A549 treated with GW870086 at 1 μM for 4 hours (cell line): ENCODE results near the gene SNX17. TPM values are rescaled to one million over a fixed set of nuclear protein-coding genes. Genes with fewer than 3 reads are reported as not detected.

ENCODE experiments used
- total RNA-seq: library from RNA; stranded (reverse); fragments of 200-300 nt; extraction: Qiagen RNA extraction; gene quantifications from 5 replicates; pipeline ENCODE4 v1.2.3, GENCODE V29; 2022; ENCODE audit warnings: low read depth

Gene SNX17
- 135 to 147 TPM (median 145 TPM) in 5 replicates for total RNA-seq

GRCh38 chr2:27370026-27370815 lies at the start of gene SNX17, which contains the start of gene EIF2B4:
Gene SNX17 (plus strand): TSS chr2:27370616. CDS start chr2:27370744, 128 bp downstream.
Gene EIF2B4 (minus strand): TSS chr2:27370338. CDS start chr2:27370314, 24 bp downstream.

DNA sequence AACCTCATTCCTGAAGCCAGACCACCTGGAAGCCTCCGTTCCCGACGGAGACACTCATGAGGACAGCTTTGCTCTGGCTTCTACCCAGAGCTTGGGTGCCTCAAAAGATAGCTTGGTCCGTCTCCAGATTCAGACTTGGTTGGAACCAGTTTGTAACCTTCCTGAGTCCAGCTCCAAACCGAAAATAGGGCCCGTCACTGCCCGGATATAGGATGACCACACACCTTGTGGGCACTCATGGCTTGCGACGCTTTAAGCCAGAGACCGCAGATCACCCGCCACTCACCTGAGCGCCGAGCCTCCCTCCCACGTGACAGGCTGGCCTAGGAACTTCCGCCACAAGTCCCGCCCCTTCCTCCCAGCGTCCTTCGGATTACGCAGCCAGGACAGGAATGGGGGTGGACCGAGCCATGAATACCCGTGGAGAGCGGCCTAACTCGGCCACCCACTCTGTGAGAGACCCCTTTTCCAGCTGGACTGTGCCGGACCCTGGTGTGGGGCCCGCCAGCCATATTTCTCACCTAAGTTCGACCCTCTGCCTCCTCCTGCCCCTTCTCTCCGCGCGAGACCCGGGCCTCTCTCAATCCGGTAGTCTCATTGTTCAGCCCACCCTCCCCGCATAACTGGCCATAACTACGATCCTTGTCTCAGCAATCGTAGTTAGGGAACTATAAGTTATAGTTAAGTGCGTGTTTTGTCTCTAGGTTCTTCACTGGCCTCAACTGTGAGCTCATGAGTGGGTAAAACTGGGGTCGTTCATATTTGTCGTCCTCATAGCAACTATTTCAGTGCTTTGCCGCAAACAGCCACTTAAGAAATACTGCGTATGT lies 47.4 kb upstream of the SNX17 start, which contains the start of gene MPV17:
TSS of gene MPV17 (minus strand) at position 332 of the 830 bp plus-strand sequence. CDS start 580 bp downstream, outside the sequence.

GRCh38 chr2:27356382-27357181 lies 13.8 kb upstream of the SNX17 start, which contains the start of gene GTF3C2:
Gene GTF3C2 (minus strand): TSS chr2:27356764. CDS start chr2:27343554, 13,210 bp downstream.

GRCh38 chr2:27380626-27381545 lies 10.5 kb downstream of the SNX17 start, which contains the start of gene ZNF513:
Gene ZNF513 (minus strand): TSS chr2:27380734. CDS start chr2:27380526, 208 bp downstream.

GRCh38 chr2:27409321-27410073 lies 39.1 kb downstream of the SNX17 start, which contains the start of gene PPM1G:
Gene PPM1G (minus strand): TSS chr2:27409591. CDS start chr2:27409422, 169 bp downstream.

Other genes starting within 250 kb of the SNX17 start
- 0.98 to 2.3 TPM (median 1.5 TPM) in 5 replicates for gene ABHD1, start 246.8 kb upstream of the SNX17 start, total RNA-seq
- gene PREB, start 236.0 kb upstream of the SNX17 start, total RNA-seq = 48.6 to 60.4 TPM (median 59.1 TPM) in 5 replicates
- not detected in 5 replicates for gene PRR30, start 231.2 kb upstream of the SNX17 start, total RNA-seq
- gene TCF23, start 221.6 kb upstream of the SNX17 start, total RNA-seq = not detected in 5 replicates
- 214 to 222 TPM (median 218 TPM) in 5 replicates for gene ATRAID, start 158.6 kb upstream of the SNX17 start, total RNA-seq
- gene SLC5A6, start 158.3 kb upstream of the SNX17 start, total RNA-seq = 63.5 to 74.6 TPM (median 69.6 TPM) in 5 replicates
- 49.8 to 63.2 TPM (median 59.4 TPM) in 5 replicates for gene CAD, start 153.2 kb upstream of the SNX17 start, total RNA-seq
- 3.0 to 4.1 TPM (median 3.5 TPM) in 5 replicates for gene SLC30A3, start 107.6 kb upstream of the SNX17 start, total RNA-seq
- gene DNAJC5G, start 95.2 kb upstream of the SNX17 start, total RNA-seq = not detected in 5 replicates
- gene TRIM54, start 88.2 kb upstream of the SNX17 start, total RNA-seq = 0.67 to 1.1 TPM (median 0.72 TPM) in 5 replicates
- 1.0 to 2.5 TPM (median 1.2 TPM) in 5 replicates for gene UCN, start 62.2 kb upstream of the SNX17 start, total RNA-seq
- 82.3 to 96.7 TPM (median 86.5 TPM) in 5 replicates for gene MPV17, start 47.5 kb upstream of the SNX17 start, total RNA-seq
- gene GTF3C2, start 13.9 kb upstream of the SNX17 start, total RNA-seq = 56.5 to 64.6 TPM (median 61.4 TPM) in 5 replicates
- 54.9 to 62.2 TPM (median 58.8 TPM) in 5 replicates for gene EIF2B4, start 278 bp upstream of the SNX17 start, total RNA-seq
- 9.7 to 15.5 TPM (median 14.0 TPM) in 5 replicates for gene ZNF513, start 10.1 kb downstream of the SNX17 start, total RNA-seq
- gene PPM1G, start 39.0 kb downstream of the SNX17 start, total RNA-seq = 152 to 163 TPM (median 161 TPM) in 5 replicates
- 118 to 138 TPM (median 130 TPM) in 5 replicates for gene NRBP1, start 58.0 kb downstream of the SNX17 start, total RNA-seq
- gene KRTCAP3, start 71.8 kb downstream of the SNX17 start, total RNA-seq = 0.39 to 0.90 TPM (median 0.85 TPM) in 5 replicates
- 7.5 to 9.9 TPM (median 8.0 TPM) in 5 replicates for gene IFT172, start 119.1 kb downstream of the SNX17 start, total RNA-seq
- gene FNDC4, start 124.6 kb downstream of the SNX17 start, total RNA-seq = 3.5 to 6.2 TPM (median 4.0 TPM) in 5 replicates
- gene GCKR, start 126.2 kb downstream of the SNX17 start, total RNA-seq = 0.08 to 0.80 TPM (median 0.43 TPM) in 4 of 5 replicates, not detected in the other
- 12.2 to 21.3 TPM (median 17.9 TPM) in 5 replicates for gene ZNF512, start 212.4 kb downstream of the SNX17 start, total RNA-seq